SH-SY5Y (cell line): ENCODE results near the gene FUT8.
A peak's percentile ranks its signal among the peaks of the same experiment; 100 is the strongest.

Source experiments
- GATA2 ChIP-seq: IDR thresholded peaks from 2 replicates; pipeline ENCODE4 v1.6.1; 2011; ENCODE audit warnings: mild to moderate bottlenecking, low read depth, low read length
- GATA3 ChIP-seq: IDR thresholded peaks from 2 replicates; pipeline ENCODE4 v1.6.1; 2011; ENCODE audit warnings: low read depth, mild to moderate bottlenecking, low read length, moderate library complexity

The FUT8 gene

GRCh38 chr14:65403231-65403630 is 9.3 kb upstream of the FUT8 start:
- no peak for TF ChIP-seq GATA2
- no peak for TF ChIP-seq GATA3

GRCh38 chr14:65408113-65408512 is 4.4 kb upstream of the FUT8 start:
- TF ChIP-seq GATA2 (no peak), GATA3 (no peak)

- no peak for TF ChIP-seq GATA3
- TF ChIP-seq GATA2 = no peak
Observed at GRCh38 chr14:65410640-65411039, 1.9 kb upstream of the FUT8 start.

GRCh38 chr14:65411656-65412031 is 886 bp upstream of the FUT8 start:
- TF ChIP-seq GATA3 (no peak), GATA2 (no peak)

- TF ChIP-seq GATA2 (no peak), GATA3 (no peak)
Observed at GRCh38 chr14:65412856-65413738, 567 bp downstream of the FUT8 start.

DNA sequence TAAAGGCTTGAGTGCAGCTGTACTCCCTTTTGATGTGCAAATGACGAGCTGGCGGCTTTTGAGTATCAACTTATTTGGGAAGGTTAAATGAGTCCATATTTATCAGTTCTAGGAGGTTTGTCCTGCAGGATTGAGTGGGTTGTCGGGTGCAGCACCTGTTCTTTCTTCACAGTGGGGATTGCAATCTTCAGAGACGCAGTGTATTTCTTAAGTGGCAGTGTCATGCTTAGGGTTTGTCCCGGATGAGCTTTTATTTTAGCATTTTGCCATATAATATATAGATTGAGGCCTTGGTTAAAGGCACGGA is 1.2 kb downstream of the FUT8 start:
- TF ChIP-seq GATA3 (no peak), GATA2 (no peak)

- no peak for TF ChIP-seq GATA3
- TF ChIP-seq GATA2 = no peak
Observed at GRCh38 chr14:65414961-65415589, 2.5 kb downstream of the FUT8 start.

DNA sequence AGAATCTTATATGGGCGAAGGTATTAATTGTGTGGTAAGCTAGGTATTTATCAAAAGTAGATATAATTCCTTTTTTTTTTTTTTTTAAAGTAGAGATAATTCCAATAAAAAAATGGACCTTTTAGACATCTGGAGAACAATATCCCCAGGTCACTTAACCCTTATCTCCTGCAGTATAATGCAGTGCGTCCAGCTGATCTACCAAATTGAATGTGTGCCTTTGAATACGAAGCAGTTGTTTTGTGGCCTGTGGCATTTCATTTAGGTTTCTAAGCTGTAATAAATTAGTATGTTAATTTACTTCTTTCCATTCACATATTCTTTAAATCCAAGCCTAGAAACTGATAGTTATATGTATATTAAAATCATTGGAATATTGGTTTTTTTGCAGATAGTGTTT is 3.1 kb downstream of the FUT8 start:
- peak; percentile 52; the same call in 1 of the 2 replicates for TF ChIP-seq GATA2
- no peak for TF ChIP-seq GATA3

- TF ChIP-seq GATA3 = no peak
- no peak for TF ChIP-seq GATA2
Observed at GRCh38 chr14:65419593-65420252, 7.2 kb downstream of the FUT8 start.

DNA sequence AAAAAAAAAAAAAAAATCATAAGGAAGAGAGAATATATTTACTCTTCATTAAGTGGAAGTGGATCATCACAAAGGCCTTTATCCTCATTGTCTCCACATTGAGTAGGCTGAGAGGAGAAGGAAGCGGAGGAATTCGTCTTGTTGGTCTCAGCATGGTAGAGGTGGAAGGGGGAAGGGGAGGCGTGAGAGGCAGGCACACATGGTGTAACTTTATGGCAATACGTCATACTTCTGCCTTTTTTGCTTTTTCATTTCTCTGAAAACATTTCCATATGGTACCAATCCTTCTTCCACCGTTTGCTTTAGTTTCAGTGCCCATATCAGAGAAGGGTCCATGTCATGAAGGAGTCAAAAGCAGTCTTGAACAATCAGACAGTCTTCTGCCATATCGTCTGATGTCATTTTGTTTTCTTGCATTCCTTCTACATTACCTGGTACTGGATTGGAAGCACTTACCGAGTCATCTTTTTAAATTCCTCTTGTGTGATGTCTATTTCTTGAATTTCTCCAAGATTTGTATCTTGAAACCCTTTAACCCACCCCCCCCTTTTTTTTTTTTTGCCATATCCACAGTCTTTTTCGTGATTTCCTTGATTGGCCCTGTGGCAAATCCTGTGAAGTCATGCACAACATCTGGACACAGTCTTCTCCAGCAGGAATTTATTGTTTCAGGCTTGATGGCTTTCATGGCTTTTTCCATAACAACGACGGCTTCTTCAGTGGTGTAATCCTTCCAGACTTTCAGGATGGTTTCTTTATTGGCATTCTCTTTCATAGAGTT is 8.9 kb downstream of the FUT8 start:
- TF ChIP-seq GATA2 (no peak), GATA3 (no peak)

GRCh38 chr14:65422088-65422834 is 9.7 kb downstream of the FUT8 start:
- TF ChIP-seq GATA3 (no peak), GATA2 (no peak)

- TF ChIP-seq GATA3 (no peak), GATA2 (no peak)
Observed at GRCh38 chr14:65423982-65424381, 11.5 kb downstream of the FUT8 start.

GRCh38 chr14:65424531-65424930 is 12.0 kb downstream of the FUT8 start:
- TF ChIP-seq GATA3 (no peak), GATA2 (no peak)
